BLaER1 (cell line): Measurements from ENCODE around the gene PIGBOS1.

Source experiments
- H3K27ac ChIP-seq: shearing (Covaris generic); formaldehyde crosslinking; 2 replicates; pipeline ENCODE4 v1.8.1; 2022
- H3K27me3 ChIP-seq: shearing (Covaris generic); formaldehyde crosslinking; 2 replicates; pipeline ENCODE4 v1.8.1; 2022
- H3K36me3 ChIP-seq: shearing (Covaris generic); formaldehyde crosslinking; 2 replicates; pipeline ENCODE4 v1.8.1; 2022
- H3K4me1 ChIP-seq: shearing (Covaris generic); formaldehyde crosslinking; 2 replicates; pipeline ENCODE4 v1.8.1; 2022
- H3K4me2 ChIP-seq: shearing (Covaris generic); formaldehyde crosslinking; 2 replicates; pipeline ENCODE4 v1.8.1; 2022
- H3K4me3 ChIP-seq: shearing (Covaris generic); formaldehyde crosslinking; 2 replicates; pipeline ENCODE4 v1.8.1; 2022
- H3K9ac ChIP-seq: shearing (Covaris generic); formaldehyde crosslinking; 2 replicates; pipeline ENCODE4 v1.8.1; 2022
- H3K9me3 ChIP-seq: shearing (Covaris generic); formaldehyde crosslinking; 2 replicates; pipeline ENCODE4 v1.8.1; 2022
- H4K20me1 ChIP-seq: shearing (Covaris generic); formaldehyde crosslinking; 2 replicates; pipeline ENCODE4 v1.8.1; 2022
- Cebpa-rat ChIP-seq: shearing (Covaris generic); IDR thresholded peaks from 2 replicates; pipeline ENCODE4 v1.8.1; 2022

PIGBOS1 gene

GRCh38 chr15:55348281-55348778, 29.4 kb upstream of the PIGBOS1 start:
- Histone ChIP-seq H3K4me3 (no peak overlapping the region), H3K4me1 (no peaks in the 10 kb centered on the region), H3K27me3 (no peaks in the 10 kb centered on the region), H3K4me2 (no peak overlapping the region), H3K27ac (no peak overlapping the region), H3K36me3 (peaks cover 63% of the 10 kb centered on the region), H4K20me1 (no peaks in the 10 kb centered on the region), H3K9ac (no peak overlapping the region), H3K9me3 (no peaks in the 10 kb centered on the region)
- TF ChIP-seq Cebpa-rat, result no peak

GRCh38 chr15:55344206-55344605, 25.3 kb upstream of the PIGBOS1 start:
- Histone ChIP-seq H3K4me2 (no peak overlapping the region), H3K9me3 (no peaks in the 10 kb centered on the region), H3K4me3 (no peak overlapping the region), H3K27ac (no peak overlapping the region), H3K27me3 (no peaks in the 10 kb centered on the region), H3K4me1 (peaks cover 3% of the 10 kb centered on the region; the same call in 1 of the 2 replicates), H3K9ac (no peak overlapping the region), H4K20me1 (no peaks in the 10 kb centered on the region), H3K36me3 (peaks cover 70% of the 10 kb centered on the region)
- no peak for TF ChIP-seq Cebpa-rat

GRCh38 chr15:55343168-55343567, 24.2 kb upstream of the PIGBOS1 start:
- Histone ChIP-seq H3K9ac (no peak overlapping the region), H3K4me1 (peaks cover 3% of the 10 kb centered on the region; the same call in 1 of the 2 replicates), H3K4me2 (no peak overlapping the region), H4K20me1 (no peaks in the 10 kb centered on the region), H3K9me3 (no peaks in the 10 kb centered on the region), H3K4me3 (no peak overlapping the region), H3K27ac (no peak overlapping the region), H3K27me3 (no peaks in the 10 kb centered on the region), H3K36me3 (peaks cover 70% of the 10 kb centered on the region)
- no peak for TF ChIP-seq Cebpa-rat

- Histone ChIP-seq H3K9ac (no peak overlapping the region), H3K4me3 (no peak overlapping the region), H4K20me1 (no peaks in the 10 kb centered on the region), H3K36me3 (peaks cover 81% of the 10 kb centered on the region), H3K9me3 (no peaks in the 10 kb centered on the region), H3K27me3 (no peaks in the 10 kb centered on the region), H3K27ac (no peak overlapping the region), H3K4me2 (no peak overlapping the region), H3K4me1 (peaks cover 3% of the 10 kb centered on the region; the same call in 1 of the 2 replicates)
- TF ChIP-seq Cebpa-rat, result no peak
Observed at GRCh38 chr15:55337160-55337559, 18.2 kb upstream of the PIGBOS1 start.

DNA sequence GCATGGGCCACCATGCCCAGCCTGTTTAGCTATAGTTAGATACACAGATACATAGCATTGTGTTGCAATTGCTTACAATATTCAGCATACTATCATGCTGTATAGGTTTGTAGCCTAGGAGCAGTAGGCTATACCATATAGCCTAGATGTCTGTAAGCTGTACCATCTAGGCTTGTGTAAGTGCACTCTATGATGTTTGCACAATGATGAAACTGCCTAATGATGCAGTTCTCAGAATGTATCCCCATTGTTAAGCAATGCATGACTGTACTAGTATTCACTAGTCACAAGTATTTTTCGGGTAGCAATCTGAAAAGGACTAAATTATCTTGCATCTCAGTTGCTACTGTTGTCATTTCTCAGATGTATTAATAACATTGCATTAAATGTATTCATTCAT, 16.1 kb upstream of the PIGBOS1 start:
- H3K9ac ChIP-seq, result no peak overlapping the region
- no peaks in the 10 kb centered on the region for H3K4me1 ChIP-seq
- H4K20me1 ChIP-seq, result no peaks in the 10 kb centered on the region
- H3K36me3 ChIP-seq, result peaks cover 91% of the 10 kb centered on the region
- no peaks in the 10 kb centered on the region for H3K27me3 ChIP-seq
- H3K4me2 ChIP-seq, result no peak overlapping the region
- no peak for TF ChIP-seq Cebpa-rat
- no peaks in the 10 kb centered on the region for H3K9me3 ChIP-seq
- H3K4me3 ChIP-seq, result no peak overlapping the region
- no peak overlapping the region for H3K27ac ChIP-seq

GRCh38 chr15:55334371-55334770, 15.4 kb upstream of the PIGBOS1 start:
- no peaks in the 10 kb centered on the region for H3K27me3 ChIP-seq
- H4K20me1 ChIP-seq, result no peaks in the 10 kb centered on the region
- TF ChIP-seq Cebpa-rat, result no peak
- H3K9ac ChIP-seq, result no peak overlapping the region
- no peaks in the 10 kb centered on the region for H3K9me3 ChIP-seq
- no peak overlapping the region for H3K27ac ChIP-seq
- peaks cover 86% of the 10 kb centered on the region for H3K36me3 ChIP-seq
- H3K4me1 ChIP-seq, result no peaks in the 10 kb centered on the region
- H3K4me2 ChIP-seq, result no peak overlapping the region
- H3K4me3 ChIP-seq, result no peak overlapping the region

DNA sequence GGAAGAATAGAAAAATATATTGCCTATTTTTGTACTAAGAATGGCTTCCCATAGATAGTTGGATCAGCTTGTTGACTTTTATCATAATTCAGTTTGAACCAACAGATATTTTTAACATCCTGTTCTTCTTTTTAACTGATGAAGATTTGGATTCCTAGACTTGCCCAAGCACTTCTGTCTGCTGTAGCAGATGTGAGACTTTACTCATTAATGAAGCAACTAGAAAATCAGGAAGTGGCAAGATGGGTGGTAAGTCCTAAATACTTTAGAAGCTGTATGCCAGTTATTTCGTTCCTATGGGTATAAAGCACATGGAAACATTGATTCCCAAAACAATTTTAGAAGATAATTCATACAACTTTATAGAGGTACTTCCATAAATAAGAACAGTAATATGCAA, 8.5 kb upstream of the PIGBOS1 start:
- peaks cover 39% of the 10 kb centered on the region for H3K36me3 ChIP-seq
- H3K4me2 ChIP-seq, result no peak overlapping the region
- peaks cover 25% of the 10 kb centered on the region for H3K4me1 ChIP-seq
- no peaks in the 10 kb centered on the region for H3K27me3 ChIP-seq
- H3K9ac ChIP-seq, result no peak overlapping the region
- no peak for TF ChIP-seq Cebpa-rat
- H3K27ac ChIP-seq, result no peak overlapping the region
- no peaks in the 10 kb centered on the region for H4K20me1 ChIP-seq
- no peaks in the 10 kb centered on the region for H3K9me3 ChIP-seq
- no peak overlapping the region for H3K4me3 ChIP-seq

- no peak overlapping the region for H3K4me3 ChIP-seq
- peaks cover 4% of the 10 kb centered on the region; the same call in 1 of the 2 replicates for H3K36me3 ChIP-seq
- no peaks in the 10 kb centered on the region for H3K27me3 ChIP-seq
- H3K4me1 ChIP-seq, result peaks cover 55% of the 10 kb centered on the region
- no peak overlapping the region for H3K27ac ChIP-seq
- H4K20me1 ChIP-seq, result no peaks in the 10 kb centered on the region
- no peak overlapping the region for H3K9ac ChIP-seq
- H3K9me3 ChIP-seq, result no peaks in the 10 kb centered on the region
- no peak for TF ChIP-seq Cebpa-rat
- no peak overlapping the region for H3K4me2 ChIP-seq
Observed at GRCh38 chr15:55322467-55322866, 3.5 kb upstream of the PIGBOS1 start.

DNA sequence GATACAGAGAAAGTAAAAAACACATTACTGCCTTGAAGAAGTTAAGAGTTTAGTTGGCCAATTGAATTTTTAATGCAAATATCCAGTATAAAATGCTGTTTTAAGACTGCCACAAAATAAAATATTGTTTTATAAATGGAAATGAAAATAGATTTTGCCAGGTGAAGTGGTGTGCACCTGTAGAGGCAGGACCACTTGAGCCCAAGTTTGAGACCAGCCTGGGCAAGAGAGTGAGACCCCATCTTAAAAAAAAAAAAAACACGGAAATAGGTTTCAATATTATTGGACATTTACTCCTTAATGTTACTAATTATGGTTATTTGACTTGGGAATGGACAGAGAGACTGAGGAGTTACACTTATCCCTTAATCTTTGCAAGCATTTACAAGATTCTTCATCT, 2.0 kb upstream of the PIGBOS1 start:
- H3K4me3 ChIP-seq, result no peak overlapping the region; the same call in 1 of the 2 replicates
- peaks cover 63% of the 10 kb centered on the region for H3K4me1 ChIP-seq
- peaks cover 11% of the 10 kb centered on the region; the same call in 1 of the 2 replicates for H3K36me3 ChIP-seq
- H3K9ac ChIP-seq, result no peak overlapping the region
- no peaks in the 10 kb centered on the region for H3K9me3 ChIP-seq
- H3K4me2 ChIP-seq, result peak overlapping the region; percentile 92
- TF ChIP-seq Cebpa-rat, result no peak
- H3K27ac ChIP-seq, result no peak overlapping the region
- H3K27me3 ChIP-seq, result no peaks in the 10 kb centered on the region
- H4K20me1 ChIP-seq, result no peaks in the 10 kb centered on the region

GRCh38 chr15:55320238-55320550, 1.3 kb upstream of the PIGBOS1 start:
- peak overlapping the region; percentile 87 for H3K4me3 ChIP-seq
- H3K27ac ChIP-seq, result peak overlapping the region; percentile 97
- 0 out of 2 replicates have a peak overlapping the region, but pooled peaks have one; percentile 1 for H3K9ac ChIP-seq
- peaks cover 16% of the 10 kb centered on the region; the same call in 1 of the 2 replicates for H3K36me3 ChIP-seq
- H3K9me3 ChIP-seq, result no peaks in the 10 kb centered on the region
- H4K20me1 ChIP-seq, result no peaks in the 10 kb centered on the region
- no peak for TF ChIP-seq Cebpa-rat
- H3K27me3 ChIP-seq, result no peaks in the 10 kb centered on the region
- peaks cover 55% of the 10 kb centered on the region for H3K4me1 ChIP-seq
- peak overlapping the region; percentile 92 for H3K4me2 ChIP-seq
